ENCODE results near the gene KLHL5.

- TF ChIP-seq EZH2 (IDR thresholded peaks at IDR 0.05), result no peak
- TF ChIP-seq POLR2AphosphoS5 (IDR thresholded peaks at IDR 0.05; ENCODE audit: borderline replicate concordance, low read depth, low read length), result no peak
Measured at GRCh38 chr4:39134683-39135306, 72.8 kb downstream of the KLHL5 start.
